H1 (cell line): ENCODE results near the gene MIXL1. TPM values are rescaled to one million over a fixed set of nuclear protein-coding genes. Genes with fewer than 3 reads are reported as not detected.

Source experiments
- CTCF ChIA-PET: fragments of 300-600 bp; sonication (Branson Sonifier 250); formaldehyde crosslinking; loops from one replicate; lab custom pipeline; 2021; ENCODE audit not compliant: partially characterized antibody; lab: Charles Lee
- POLR2A ChIA-PET: fragments of 300-600 bp; sonication (Branson Sonifier 250); formaldehyde crosslinking; loops from one replicate; lab custom pipeline; 2021; ENCODE audit warnings: inconsistent platforms; ENCODE audit not compliant: partially characterized antibody; lab: Charles Lee
- DNase-seq, 2 experiments: peaks; one replicate each; pipeline versions ENCODE4 v3.0.0 to v3.0.0-alpha.2; 2010 to 2022; ENCODE audit warnings: low spot score in 2 of 2, low read depth in 1 of 2, mixed read lengths in 1 of 2
- FAIRE-seq: peaks from 2 replicates; lab custom pipeline; 2011; peaks lifted over from hg19 to GRCh38; lab: Jason Lieb, UNC
- H2AFZ ChIP-seq: 2 replicates; pipeline ENCODE4 v1.8.1; 2012; ENCODE audit warnings: low read length, inconsistent platforms
- H2AK5ac ChIP-seq: 2 replicates; pipeline ENCODE4 v1.6.1; 2013; ENCODE audit warnings: low read depth, low read length
- H2BK120ac ChIP-seq: replicated peaks from 2 replicates; pipeline ENCODE3; 2013; ENCODE audit warnings: low read depth, low read length, inconsistent platforms
- H2BK12ac ChIP-seq: 2 replicates; pipeline ENCODE4 v1.6.1; 2013; ENCODE audit warnings: low read depth, low read length
- H2BK15ac ChIP-seq: 2 replicates; pipeline ENCODE4 v1.6.1; 2013; ENCODE audit warnings: low read length
- H2BK20ac ChIP-seq: 2 replicates; pipeline ENCODE4 v1.6.1; 2013; ENCODE audit warnings: low read length
- H2BK5ac ChIP-seq: 2 replicates; pipeline ENCODE4 v1.6.1; 2013; ENCODE audit warnings: low read depth, low read length
- H3K14ac ChIP-seq: 2 replicates; pipeline ENCODE4 v1.6.1; 2013; ENCODE audit warnings: inconsistent platforms; ENCODE audit not compliant: insufficient read length
- H3K18ac ChIP-seq: 2 replicates; pipeline ENCODE4 v1.6.1; 2013; ENCODE audit warnings: low read length; ENCODE audit errors: extremely low read depth
- H3K23ac ChIP-seq: 2 replicates; pipeline ENCODE4 v1.6.1; 2013; ENCODE audit warnings: inconsistent platforms; ENCODE audit not compliant: insufficient read length
- H3K23me2 ChIP-seq: 2 replicates; pipeline ENCODE4 v1.6.1; 2013; ENCODE audit warnings: low read depth, low read length
- H3K27ac ChIP-seq: 2 replicates; pipeline ENCODE4 v1.6.1; 2011; ENCODE audit warnings: low read depth, low read length, inconsistent platforms
- H3K27me3 ChIP-seq, 4 experiments: replicated peaks in 1 of 4; 1 replicate in 1 of 4; 2 replicates in 3 of 4; pipeline versions ENCODE4 v1.6.1 to v1.8.1; 2011 to 2013; ENCODE audit warnings: low read length in 3 of 4, mild to moderate bottlenecking in 3 of 4, inconsistent platforms in 2 of 4, mixed read lengths in 2 of 4, moderate library complexity in 1 of 4; ENCODE audit not compliant: control insufficient read depth in 3 of 4, insufficient read depth in 3 of 4; ENCODE audit errors: extremely low read depth in 1 of 4
- H3K36me3 ChIP-seq, 4 experiments: 2 replicates each; pipeline versions ENCODE4 v1.6.1 to v1.8.1; 2011 to 2013; ENCODE audit warnings: mild to moderate bottlenecking in 4 of 4, low read length in 3 of 4, moderate library complexity in 2 of 4, control low read depth in 1 of 4, inconsistent platforms in 1 of 4; ENCODE audit not compliant: insufficient read depth in 4 of 4, control insufficient read depth in 2 of 4
- H3K4ac ChIP-seq: replicated peaks from 2 replicates; pipeline ENCODE3; 2013; ENCODE audit warnings: low read length, low read depth, mixed read lengths, inconsistent platforms; ENCODE audit not compliant: insufficient read length
- H3K4me1 ChIP-seq, 4 experiments: replicated peaks in 1 of 4; 1 replicate in 1 of 4; 2 replicates in 3 of 4; pipeline versions ENCODE4 v1.6.1 to v1.8.1; 2011 to 2013; ENCODE audit warnings: low read length in 3 of 4, inconsistent platforms in 2 of 4, mixed read lengths in 1 of 4; ENCODE audit not compliant: insufficient read depth in 4 of 4, control insufficient read depth in 3 of 4
- H3K4me2 ChIP-seq, 2 experiments: 2 replicates each; pipeline versions ENCODE4 v1.6.1 to v1.8.1; 2011 to 2013; ENCODE audit warnings: low read depth in 2 of 2, low read length in 2 of 2, control low read depth in 1 of 2, inconsistent platforms in 1 of 2, mild to moderate bottlenecking in 1 of 2; ENCODE audit not compliant: insufficient read depth in 1 of 2
- H3K4me3 ChIP-seq, 4 experiments: fragments of 200-600, 300-600 bp in 1 of 4; sonication (generic), shearing (Covaris generic), sonication (Bioruptor Twin) in 1 of 4; 2 replicates each; pipeline versions ENCODE4 v1.5.1 to v1.8.1; 2011 to 2016; ENCODE audit warnings: low read length in 4 of 4, low read depth in 3 of 4, control low read depth in 2 of 4, inconsistent platforms in 2 of 4, mild to moderate bottlenecking in 2 of 4, mixed read lengths in 1 of 4, moderate library complexity in 1 of 4; ENCODE audit not compliant: insufficient read depth in 2 of 4; ENCODE audit errors: extremely low read depth in 1 of 4
- H3K56ac ChIP-seq: replicated peaks from 2 replicates; pipeline ENCODE3; 2013; ENCODE audit warnings: low read depth, mild to moderate bottlenecking, mixed read lengths, low read length, inconsistent platforms; ENCODE audit not compliant: insufficient read length
- H3K79me1 ChIP-seq: 2 replicates; pipeline ENCODE4 v1.6.1; 2013; ENCODE audit warnings: low read depth, low read length, control low read depth
- H3K79me2 ChIP-seq, 2 experiments: 2 replicates each; pipeline versions ENCODE4 v1.6.1 to v1.8.1; 2012 to 2013; ENCODE audit warnings: low read length in 2 of 2, mild to moderate bottlenecking in 2 of 2, inconsistent platforms in 1 of 2; ENCODE audit not compliant: insufficient read depth in 2 of 2, control insufficient read depth in 1 of 2
- H3K9ac ChIP-seq, 4 experiments: replicated peaks in 1 of 4; 1 replicate in 1 of 4; 2 replicates in 3 of 4; pipeline versions ENCODE4 v1.6.1 to v1.8.1; 2011 to 2013; ENCODE audit warnings: low read depth in 3 of 4, low read length in 3 of 4, control low read depth in 2 of 4, mild to moderate bottlenecking in 2 of 4, moderate library complexity in 2 of 4, inconsistent platforms in 1 of 4; ENCODE audit errors: extremely low read depth in 1 of 4
- H3K9me3 ChIP-seq, 2 experiments: 2 replicates each; pipeline versions ENCODE4 v1.6.1 to v1.8.1; 2012 to 2013; ENCODE audit warnings: mild to moderate bottlenecking in 2 of 2, moderate library complexity in 2 of 2, control low read depth in 1 of 2, inconsistent platforms in 1 of 2, low read depth in 1 of 2, low read length in 1 of 2, mixed read lengths in 1 of 2; ENCODE audit not compliant: insufficient read depth in 2 of 2
- H4K20me1 ChIP-seq, 2 experiments: replicated peaks in 1 of 2; 2 replicates each; pipeline versions ENCODE3 to v1.8.1; 2011 to 2013; ENCODE audit warnings: inconsistent platforms in 2 of 2, low read length in 2 of 2, mild to moderate bottlenecking in 1 of 2; ENCODE audit not compliant: insufficient read depth in 2 of 2, control insufficient read depth in 1 of 2
- H4K5ac ChIP-seq: 2 replicates; pipeline ENCODE4 v1.6.1; 2013; ENCODE audit warnings: low read length, low read depth, mixed read lengths, inconsistent platforms; ENCODE audit not compliant: insufficient read length
- H4K8ac ChIP-seq: 2 replicates; pipeline ENCODE4 v1.8.0; 2013; ENCODE audit warnings: mild to moderate bottlenecking, moderate library complexity, low read length, inconsistent platforms; ENCODE audit not compliant: insufficient read depth; ENCODE audit errors: extremely low read depth
- H4K91ac ChIP-seq: replicated peaks from 2 replicates; pipeline ENCODE3; 2013; ENCODE audit warnings: low read length, mixed read lengths, inconsistent platforms; ENCODE audit not compliant: insufficient read length
- YY1 ChIP-seq: IDR thresholded peaks from 2 replicates; pipeline ENCODE4 v1.6.1; 2011; ENCODE audit warnings: low read depth, mild to moderate bottlenecking, low read length
- WGBS, 2 experiments: shearing (Covaris generic) in 1 of 2; methylation state at CpG; one replicate each; pipeline versions ENCODE4 v1.1.6 to v1.1.7; 2013 to 2015; ENCODE audit warnings: low lambda C conversion rate in 2 of 2, mixed read lengths in 2 of 2, inconsistent platforms in 1 of 2, low coverage in 1 of 2, missing lambda C conversion rate in 1 of 2; ENCODE audit not compliant: insufficient replicate concordance in 2 of 2, insufficient coverage in 1 of 2, insufficient read length in 1 of 2; ENCODE audit errors: extremely low coverage in 1 of 2, missing lambda C conversion rate in 1 of 2; 5-methylcytosine and 5-hydroxymethylcytosine counted together
- polyA plus RNA-seq, 7 experiments: library from polyadenylated mRNA; depleted of rRNA in 3 of 7; stranded (reverse) in 5 of 7; unstranded in 2 of 7; fragments of >200 nt in 5 of 7; fragments of 200-250 nt in 2 of 7; gene quantifications; 1 replicate in 5 of 7; 2 replicates in 1 of 7; 4 replicates in 1 of 7; pipeline versions ENCODE4 v1.2.1 to v1.2.3, GENCODE V29; 2011 to 2013; ENCODE audit warnings: missing spikeins in 2 of 7, mixed read lengths in 2 of 7
- total RNA-seq: library from RNA; stranded (reverse); fragmentation: NEBNext Ultra II Directional; extraction: Animal tissue kit (Norgen Biotek cat#: 25700); gene quantifications from 2 replicates; pipeline ENCODE4 v1.2.1, GENCODE V29; 2021

MIXL1 gene
- total and polyA plus RNA-seq, 2 of the 8 experiments (the other 6 are each of a cell fraction or from before 2014, with no cell fraction given) = 1.5 to 1.8 TPM

GRCh38 chr1:226236826-226237225 is 13.4 kb downstream of the MIXL1 start:
- FAIRE-seq (no peak), DNase-seq (no peak)
- Histone ChIP-seq H2BK120ac (no peak overlapping the region), H3K36me3 (peaks cover 2 to 38% (median 22%) of the 10 kb centered on the region in 4 experiments; a peak in 6 of 8 replicates), H2BK20ac (no peak overlapping the region), H3K14ac (no peak overlapping the region), H3K4me1 (no peaks in the 10 kb centered on the region), H4K8ac (no peak overlapping the region), H3K23ac (no peak overlapping the region), H2AFZ (no peak overlapping the region), H2AK5ac (no peak overlapping the region), H3K4ac (no peak overlapping the region), H2BK15ac (no peak overlapping the region), H4K91ac (no peak overlapping the region), H3K9me3 (no peaks in the 10 kb centered on the region), H3K79me1 (no peaks in the 10 kb centered on the region), H2BK12ac (no peak overlapping the region), H3K23me2 (no peaks in the 10 kb centered on the region), H3K9ac (no peak overlapping the region), H3K18ac (no peak overlapping the region), H3K79me2 (no peaks in the 10 kb centered on the region), H2BK5ac (no peak overlapping the region), H3K27me3 (no peaks in the 10 kb centered on the region), H3K56ac (no peak overlapping the region), H3K27ac (no peak overlapping the region), H4K20me1 (no peaks in the 10 kb centered on the region), H3K4me3 (no peak overlapping the region), H4K5ac (no peak overlapping the region), H3K4me2 (no peak overlapping the region)
- CTCF ChIA-PET = interaction anchor here (0.9 to 1.6 kb wide), 2 partner anchors 36 to 40 kb away, joined by 3 to 4 read pairs; no protein-coding TSS in a partner anchor
- POLR2A ChIA-PET = no interaction called here
- WGBS, 2 experiments = 97% methylated on average over 1 of the region's 1 CpG; no CpG with 5 or more reads in 1 of the 2 experiments
- TF ChIP-seq YY1 = no peak
